ENCODE results near the gene NR1D2. TPM values are rescaled to one million over a fixed set of nuclear protein-coding genes. Genes with fewer than 3 reads are reported as not detected.

NR1D2 gene
- polyA plus RNA-seq, 3 donors, result 4.1 to 5.4 (median 5.3) TPM

DNA sequence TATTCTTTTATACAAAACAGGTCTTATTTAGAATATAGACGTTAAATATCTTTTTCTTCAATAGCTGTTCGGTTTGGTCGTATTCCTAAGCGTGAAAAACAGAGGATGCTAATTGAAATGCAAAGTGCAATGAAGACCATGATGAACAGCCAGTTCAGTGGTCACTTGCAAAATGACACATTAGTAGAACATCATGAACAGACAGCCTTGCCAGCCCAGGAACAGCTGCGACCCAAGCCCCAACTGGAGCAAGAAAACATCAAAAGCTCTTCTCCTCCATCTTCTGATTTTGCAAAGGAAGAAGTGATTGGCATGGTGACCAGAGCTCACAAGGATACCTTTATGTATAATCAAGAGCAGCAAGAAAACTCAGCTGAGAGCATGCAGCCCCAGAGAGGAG lies 16.8 kb downstream of the NR1D2 start:
- H3K79me2 ChIP-seq (ENCODE audit: insufficient read depth, low read length), result no peaks in the 10 kb centered on the region
- Mint-ChIP-seq H3K9me3 (peaks cover 0 to 2% (median 0%) of the 10 kb centered on the region in 7 donors), H3K4me1 (no peaks in the 10 kb centered on the region), H3K36me3 (peaks cover 50 to 56% of the 10 kb centered on the region in 2 donors), H3K4me3 (no peak overlapping the region), H3K27me3 (ENCODE audit: low read depth in 3 of 3) (no peaks in the 10 kb centered on the region), H3K27ac (no peak overlapping the region)
- H3K4me3 ChIP-seq (replicated peaks in 1 of 3; ENCODE audit: low read depth in 2 of 3, low read length in 3 of 3), result no peak overlapping the region
- TF ChIP-seq, protein P1, sequence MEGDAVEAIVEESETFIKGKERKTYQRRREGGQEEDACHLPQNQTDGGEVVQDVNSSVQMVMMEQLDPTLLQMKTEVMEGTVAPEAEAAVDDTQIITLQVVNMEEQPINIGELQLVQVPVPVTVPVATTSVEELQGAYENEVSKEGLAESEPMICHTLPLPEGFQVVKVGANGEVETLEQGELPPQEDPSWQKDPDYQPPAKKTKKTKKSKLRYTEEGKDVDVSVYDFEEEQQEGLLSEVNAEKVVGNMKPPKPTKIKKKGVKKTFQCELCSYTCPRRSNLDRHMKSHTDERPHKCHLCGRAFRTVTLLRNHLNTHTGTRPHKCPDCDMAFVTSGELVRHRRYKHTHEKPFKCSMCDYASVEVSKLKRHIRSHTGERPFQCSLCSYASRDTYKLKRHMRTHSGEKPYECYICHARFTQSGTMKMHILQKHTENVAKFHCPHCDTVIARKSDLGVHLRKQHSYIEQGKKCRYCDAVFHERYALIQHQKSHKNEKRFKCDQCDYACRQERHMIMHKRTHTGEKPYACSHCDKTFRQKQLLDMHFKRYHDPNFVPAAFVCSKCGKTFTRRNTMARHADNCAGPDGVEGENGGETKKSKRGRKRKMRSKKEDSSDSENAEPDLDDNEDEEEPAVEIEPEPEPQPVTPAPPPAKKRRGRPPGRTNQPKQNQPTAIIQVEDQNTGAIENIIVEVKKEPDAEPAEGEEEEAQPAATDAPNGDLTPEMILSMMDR (IDR thresholded peaks at IDR 0.05), result no peak
- no peak overlapping the region for H2AFZ ChIP-seq (ENCODE audit: insufficient read depth, low read depth, low read length, poor library complexity, severe bottlenecking)
- WGBS (ENCODE audit: insufficient coverage), result 100% methylated on average over 1 of the region's 5 CpGs
- H3K27ac ChIP-seq (ENCODE audit: low read depth in 1 of 2, low read length in 2 of 2), result no peak overlapping the region
- peaks cover 12 to 67% of the 10 kb centered on the region in 2 donors for H3K36me3 ChIP-seq (replicated peaks in 1 of 2; ENCODE audit: control insufficient read depth in 1 of 2, insufficient read depth in 2 of 2, low read length in 2 of 2)
- intact Hi-C loops (cut with micrococcal nuclease), result loop anchor here in 1 of 2 donors (10.0 kb wide), 1 partner anchor 47 kb away; the partner anchor contains the start of genes NKIRAS1 and RPL15
- no peaks in the 10 kb centered on the region for H3K4me1 ChIP-seq (ENCODE audit: control insufficient read depth in 1 of 2, insufficient read depth in 2 of 2, low read length in 2 of 2)
- no peaks in the 10 kb centered on the region for H3K9me3 ChIP-seq (replicated peaks in 1 of 2; ENCODE audit: control insufficient read depth in 1 of 2, insufficient read depth in 1 of 2, low read length in 2 of 2)
- H3K9ac ChIP-seq (ENCODE audit: insufficient read depth, low read length, poor library complexity, severe bottlenecking), result no peak overlapping the region
- no peak for DNase-seq
- no peaks in the 10 kb centered on the region for H3K27me3 ChIP-seq (ENCODE audit: control insufficient read depth in 2 of 2, insufficient read depth in 2 of 2, low read length in 2 of 2)
- peaks cover 23% of the 10 kb centered on the region for H4K20me1 ChIP-seq (ENCODE audit: insufficient read depth, low read length)
- H3K4me2 ChIP-seq (replicated peaks; ENCODE audit: extremely low read depth, low read length, poor library complexity, severe bottlenecking), result no peak overlapping the region

GRCh38 chr3:23964537-23965235 lies 19.6 kb downstream of the NR1D2 start:
- WGBS (ENCODE audit: insufficient coverage), result no CpG with 5 or more reads among the region's 3 CpGs
- H3K79me2 ChIP-seq (ENCODE audit: insufficient read depth, low read length), result no peaks in the 10 kb centered on the region

More at GRCh38 chr3:23964537-23965235, 19.6 kb downstream of the NR1D2 start:
- no peak for DNase-seq
- Mint-ChIP-seq H3K4me3 (no peak overlapping the region), H3K27ac (no peak overlapping the region), H3K27me3 (ENCODE audit: low read depth in 3 of 3) (no peaks in the 10 kb centered on the region), H3K9me3 (no peaks in the 10 kb centered on the region), H3K36me3 (peaks cover 53 to 61% of the 10 kb centered on the region in 2 donors), H3K4me1 (peaks cover 3% of the 10 kb centered on the region)
- peaks cover 19 to 73% of the 10 kb centered on the region in 2 donors for H3K36me3 ChIP-seq (replicated peaks in 1 of 2; ENCODE audit: control insufficient read depth in 1 of 2, insufficient read depth in 2 of 2, low read length in 2 of 2)
- H3K9me3 ChIP-seq (replicated peaks in 1 of 2; ENCODE audit: control insufficient read depth in 1 of 2, insufficient read depth in 1 of 2, low read length in 2 of 2), result no peaks in the 10 kb centered on the region
- H3K27ac ChIP-seq (ENCODE audit: low read depth in 1 of 2, low read length in 2 of 2), result no peak overlapping the region
- peaks cover 12% of the 10 kb centered on the region for H4K20me1 ChIP-seq (ENCODE audit: insufficient read depth, low read length)
- H3K4me3 ChIP-seq (replicated peaks in 1 of 3; ENCODE audit: low read depth in 2 of 3, low read length in 3 of 3), result no peak overlapping the region
- TF ChIP-seq, protein P1 (IDR thresholded peaks at IDR 0.05), result no peak
- H3K4me1 ChIP-seq (ENCODE audit: control insufficient read depth in 1 of 2, insufficient read depth in 2 of 2, low read length in 2 of 2), result no peaks in the 10 kb centered on the region
- intact Hi-C loops (cut with micrococcal nuclease), result loop anchor here in 1 of 2 donors (10.0 kb wide), 1 partner anchor 50 kb away; the partner anchor contains the start of genes NKIRAS1 and RPL15
- no peak overlapping the region for H2AFZ ChIP-seq (ENCODE audit: insufficient read depth, low read depth, low read length, poor library complexity, severe bottlenecking)
- H3K27me3 ChIP-seq (ENCODE audit: control insufficient read depth in 2 of 2, insufficient read depth in 2 of 2, low read length in 2 of 2), result no peaks in the 10 kb centered on the region
- H3K9ac ChIP-seq (ENCODE audit: insufficient read depth, low read length, poor library complexity, severe bottlenecking), result no peak overlapping the region
- H3K4me2 ChIP-seq (replicated peaks; ENCODE audit: extremely low read depth, low read length, poor library complexity, severe bottlenecking), result no peak overlapping the region
